Cerebellar cortex (tissue), 1 donor: ENCODE results near the gene JARID2.

Experiments
- DNase-seq: peaks from one replicate; pipeline ENCODE4 v3.0.0-alpha.2; 2015; ENCODE audit warnings: low spot score

The JARID2 gene

DNA sequence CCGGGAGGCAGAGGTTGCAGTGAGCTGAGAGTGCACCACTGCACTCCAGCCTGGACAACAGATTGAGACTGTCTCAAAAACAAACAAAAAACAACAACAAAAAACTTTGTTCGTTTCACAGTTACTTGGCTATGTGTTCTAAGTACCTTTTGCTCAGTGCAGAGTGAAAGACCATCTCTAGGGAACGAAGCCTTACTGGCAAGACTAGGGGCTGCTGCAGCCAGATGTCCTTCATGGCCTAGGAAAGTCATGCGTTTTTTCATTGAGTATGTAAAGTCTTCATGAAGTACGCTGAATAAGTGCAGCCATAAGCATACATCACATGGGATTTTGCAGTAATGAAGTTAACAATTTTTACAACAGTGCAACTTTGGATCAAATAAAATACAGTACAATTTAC lies 111.1 kb downstream of the JARID2 start:
- DNase-seq = no peak

GRCh38 chr6:15357782-15358181 lies 111.9 kb downstream of the JARID2 start:
- no peak for DNase-seq

DNA sequence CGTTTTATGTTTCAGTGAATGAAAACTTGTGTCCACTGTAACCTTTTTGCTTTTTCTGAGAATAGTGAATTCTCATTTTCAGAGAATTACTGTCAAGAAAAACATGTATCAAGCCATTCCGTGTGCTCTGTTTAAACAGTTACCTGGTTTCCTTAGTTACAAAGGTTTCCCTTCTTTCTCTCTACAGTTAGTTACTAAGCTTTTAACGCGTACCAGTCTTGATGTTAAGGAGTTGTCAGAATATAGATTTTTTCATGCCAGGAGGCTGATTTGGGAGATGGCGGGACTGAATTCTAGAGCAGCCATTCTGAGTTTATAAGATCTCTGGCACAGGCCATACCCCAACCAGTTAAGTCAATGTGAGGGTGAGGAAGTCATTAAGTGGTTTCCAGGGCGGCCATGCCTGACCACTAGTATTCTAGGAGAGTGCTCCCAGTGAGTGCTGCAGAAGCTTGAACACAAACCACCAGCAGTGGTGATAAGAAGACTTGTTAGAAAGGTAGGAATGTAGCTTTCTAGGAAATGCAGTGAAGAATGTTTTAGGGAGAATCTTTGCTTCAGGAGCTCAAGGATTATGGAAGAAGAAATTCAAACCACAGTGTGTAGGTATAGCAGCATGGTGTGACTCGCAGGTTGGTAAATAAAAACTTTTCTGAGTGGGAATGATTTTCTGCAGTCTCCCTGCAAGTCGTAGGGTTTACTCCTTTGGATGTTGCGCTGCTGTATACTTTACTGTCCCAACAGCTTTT lies 112.9 kb downstream of the JARID2 start:
- DNase-seq = no peak

DNA sequence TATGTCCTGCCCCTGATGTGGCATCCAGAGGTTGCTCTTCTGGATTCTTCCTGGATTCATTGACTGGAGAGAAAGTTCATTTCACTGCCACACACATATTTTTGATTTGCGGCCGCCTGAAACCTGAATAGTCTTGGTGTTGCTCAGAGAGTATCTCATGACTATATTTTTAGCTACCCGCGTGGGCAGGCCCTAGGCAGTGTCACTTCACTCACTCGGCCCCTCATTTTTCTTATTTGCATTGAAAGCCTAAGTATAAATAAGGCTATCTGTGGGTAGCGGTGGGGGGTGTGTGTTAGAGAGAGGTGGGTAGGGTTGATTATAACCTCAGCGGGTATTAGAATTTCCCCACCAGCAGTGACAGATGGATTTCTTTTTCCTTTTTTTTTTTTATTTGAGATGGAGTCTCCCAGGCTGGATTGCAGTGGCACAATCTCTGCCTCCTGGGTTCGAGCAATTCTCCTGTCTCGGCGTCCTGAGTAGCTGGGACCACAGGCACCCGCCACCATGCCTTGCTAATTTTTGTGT lies 113.5 kb downstream of the JARID2 start:
- no peak for DNase-seq

GRCh38 chr6:15360300-15360699 lies 114.4 kb downstream of the JARID2 start:
- no peak for DNase-seq

DNA sequence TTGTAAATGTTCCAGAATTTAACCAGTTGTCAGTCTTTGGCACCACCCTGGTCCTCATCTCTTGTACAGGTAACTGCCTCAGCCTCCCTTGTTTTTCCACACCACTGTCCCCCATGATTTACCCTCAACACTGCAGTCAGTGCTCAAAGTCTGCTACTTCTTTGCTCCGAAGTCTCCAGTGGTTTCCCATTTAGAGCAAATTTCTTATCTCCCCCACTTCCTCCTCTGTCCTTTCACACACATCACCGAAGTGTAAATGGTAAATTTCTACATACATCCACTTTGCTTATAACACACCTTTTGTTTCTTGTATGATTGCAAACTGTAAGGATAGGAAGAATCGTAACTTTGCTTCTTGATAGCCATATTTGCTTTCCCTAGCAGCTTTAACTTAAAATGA lies 115.3 kb downstream of the JARID2 start:
- no peak for DNase-seq

DNA sequence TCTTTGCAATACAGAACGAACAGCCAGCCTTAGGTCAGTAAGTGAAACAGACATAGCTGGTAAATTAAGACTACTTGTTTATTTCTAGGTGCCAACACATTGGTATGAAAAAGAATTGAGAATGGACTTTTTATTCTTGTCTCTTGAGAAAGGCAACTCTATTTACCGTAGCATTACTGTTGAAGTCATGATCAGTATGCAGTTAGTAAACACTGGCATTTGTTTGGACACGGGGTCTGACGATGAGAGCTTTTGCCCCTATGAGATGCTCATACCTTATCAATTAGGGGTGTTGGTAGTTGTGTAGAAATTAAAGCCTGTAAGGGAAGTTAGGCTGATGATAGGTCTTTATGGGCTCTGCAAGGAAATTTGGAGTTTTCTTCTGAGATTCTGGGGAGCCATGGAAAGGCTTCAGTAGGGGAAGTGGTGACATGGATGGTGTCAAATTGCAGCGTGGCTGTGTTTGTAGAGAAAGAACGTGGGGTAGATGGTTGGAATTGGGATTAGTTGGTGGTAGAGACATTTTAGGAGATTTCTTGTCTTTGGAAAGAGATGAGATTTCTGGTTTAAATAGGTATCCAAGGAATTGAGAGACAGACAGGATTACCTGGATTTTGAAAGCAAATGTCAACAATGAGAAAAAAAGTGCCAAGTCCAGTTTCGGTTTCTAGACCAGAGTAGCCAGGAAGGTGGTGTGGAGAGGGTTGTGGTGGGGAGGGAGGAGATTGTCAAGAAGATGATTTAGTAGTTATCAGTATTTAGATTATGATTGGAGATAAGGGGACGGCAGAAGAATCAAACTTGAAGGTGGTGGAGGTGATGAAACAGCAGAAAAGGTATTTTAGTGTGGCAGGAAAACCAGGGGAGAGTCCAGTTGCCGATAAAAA lies 116.6 kb downstream of the JARID2 start:
- DNase-seq = no peak

- no peak for DNase-seq
Measured at GRCh38 chr6:15363164-15363522, 117.3 kb downstream of the JARID2 start.

DNA sequence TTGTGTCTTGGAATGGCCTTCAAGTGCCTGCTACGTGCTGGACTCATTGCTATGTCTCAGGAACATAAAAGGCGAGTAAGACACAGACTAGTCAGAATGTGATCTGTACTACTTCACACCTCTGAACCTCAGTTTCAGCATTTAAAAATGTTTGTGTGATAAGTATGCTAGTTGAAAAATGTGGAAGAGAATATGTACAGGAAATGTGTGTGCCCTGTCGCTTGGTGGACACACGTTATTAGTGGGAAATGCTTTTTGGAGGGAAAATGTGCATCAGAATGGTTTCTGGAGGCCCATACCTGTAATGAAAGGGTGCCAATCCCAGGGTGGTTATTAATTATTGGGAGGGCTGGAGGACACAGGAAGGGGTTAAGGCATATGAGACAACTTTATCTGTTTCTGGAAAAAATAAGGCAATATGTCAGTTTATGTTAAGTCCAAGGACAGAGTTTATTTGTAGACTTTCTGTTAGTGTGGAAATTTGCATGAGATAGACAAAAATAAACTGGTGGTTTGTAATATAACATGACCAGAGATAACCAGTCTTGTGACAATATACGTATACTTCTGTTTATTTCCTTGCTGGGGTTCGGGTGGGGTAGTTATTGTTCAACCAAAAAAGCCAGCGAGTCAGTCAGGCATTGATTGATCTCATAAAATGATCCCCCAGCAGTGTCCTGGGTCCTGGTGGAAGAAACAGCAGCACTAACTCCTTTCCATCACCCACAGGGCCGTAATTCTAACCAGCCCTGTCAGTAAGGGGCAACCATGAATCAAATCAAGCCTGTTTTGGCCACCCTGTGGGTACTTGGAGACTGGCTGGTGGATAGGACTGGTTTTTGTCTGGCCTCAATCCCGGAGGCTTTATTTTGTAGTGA lies 117.9 kb downstream of the JARID2 start:
- DNase-seq = peak; percentile 60

DNA sequence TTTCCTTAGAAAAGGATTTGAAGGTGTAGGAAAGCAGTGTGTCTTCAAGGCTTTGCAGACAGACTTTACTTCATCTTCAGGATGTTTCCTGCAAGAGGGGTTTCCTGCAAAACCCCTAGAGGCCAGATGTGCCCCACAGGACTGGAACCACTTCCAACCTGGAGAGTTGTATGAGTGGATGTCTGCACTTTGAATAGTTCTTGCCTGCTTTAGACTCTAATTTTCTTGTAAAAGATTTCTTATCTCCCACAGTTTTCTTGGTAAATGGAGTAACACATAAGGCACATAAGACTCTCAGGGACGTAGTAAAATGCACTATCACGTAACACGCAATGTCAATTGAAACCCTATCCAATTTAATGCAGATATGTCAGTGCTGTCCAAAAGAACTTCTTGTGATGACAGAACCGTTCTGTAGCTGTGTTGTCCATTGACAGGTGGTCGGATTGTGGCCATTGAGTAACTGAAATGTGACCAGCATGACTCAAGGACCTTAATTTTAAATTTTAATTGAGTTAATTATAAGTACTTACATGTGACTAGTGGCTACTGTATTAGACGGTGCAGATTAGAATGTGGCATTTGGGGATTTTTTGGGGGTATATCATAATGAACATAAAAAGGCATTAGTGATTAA lies 118.7 kb downstream of the JARID2 start:
- no peak for DNase-seq

DNA sequence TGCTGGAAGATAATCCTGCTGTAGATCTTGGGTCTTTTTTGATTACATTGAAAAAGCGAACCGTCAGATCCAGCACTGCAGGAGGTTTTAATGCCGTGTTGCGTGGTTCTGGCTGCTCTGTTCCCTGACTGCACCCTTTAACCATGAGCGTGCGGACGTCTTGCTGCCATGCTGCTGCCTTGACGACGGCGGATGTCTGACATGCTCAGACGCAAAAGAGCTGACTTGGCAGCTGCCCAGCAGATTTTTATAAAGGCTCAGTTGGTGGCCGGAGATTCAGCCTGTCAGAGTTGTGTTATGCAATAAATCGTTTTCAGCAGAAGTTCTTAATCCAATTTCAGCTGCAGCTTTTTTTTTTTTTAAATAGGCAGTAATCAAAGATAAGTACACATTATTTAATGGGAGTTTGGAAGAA lies 119.4 kb downstream of the JARID2 start:
- peak; percentile 85 for DNase-seq

DNA sequence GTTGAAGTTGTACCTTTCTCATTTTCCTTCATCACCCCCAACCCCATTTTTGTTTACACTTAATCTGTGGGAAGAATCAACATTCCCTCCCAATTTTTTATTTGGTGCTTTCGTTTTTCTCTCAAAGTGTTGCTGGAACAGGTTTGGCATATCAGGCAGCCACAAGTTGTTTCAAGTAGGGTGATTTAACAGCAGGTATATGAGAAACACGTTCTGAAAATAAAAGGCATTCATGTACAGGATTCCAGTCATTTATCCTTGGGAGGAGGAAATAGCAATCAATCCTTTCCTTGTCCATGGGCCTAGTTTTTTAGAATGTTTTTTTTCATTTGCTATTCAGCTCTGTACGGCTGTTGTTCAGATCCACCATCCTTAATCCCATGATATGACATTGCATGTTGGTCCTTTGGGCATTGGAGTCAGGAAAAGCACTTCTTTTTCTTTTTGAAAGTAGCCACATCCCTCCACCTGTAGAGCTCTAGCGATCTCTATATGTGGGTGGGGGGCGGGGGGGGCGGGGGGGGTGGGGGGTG lies 120.2 kb downstream of the JARID2 start:
- no peak for DNase-seq

- no peak for DNase-seq
Measured at GRCh38 chr6:15366879-15367278, 121.0 kb downstream of the JARID2 start.

DNA sequence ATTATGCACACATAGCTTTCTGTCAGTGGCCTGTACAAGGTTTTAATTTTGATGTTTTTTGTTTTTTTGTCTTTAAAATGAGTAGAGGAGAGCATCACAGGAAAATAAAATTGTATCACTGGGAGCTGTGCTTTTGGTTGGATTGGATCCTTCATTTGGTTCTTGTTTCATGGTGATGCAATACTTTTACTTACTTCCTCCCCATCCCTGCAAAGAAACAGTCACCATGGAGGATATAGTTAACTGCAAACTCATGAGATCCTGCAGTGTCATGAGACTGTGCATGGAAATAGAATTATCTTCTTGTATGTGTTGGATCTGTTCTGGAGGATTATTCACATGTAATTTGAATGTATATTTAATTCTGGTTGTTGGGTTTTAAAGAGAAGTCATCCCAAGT lies 122.3 kb downstream of the JARID2 start:
- no peak for DNase-seq

GRCh38 chr6:15368873-15369272 lies 123.0 kb downstream of the JARID2 start:
- no peak for DNase-seq

- DNase-seq = no peak
Measured at GRCh38 chr6:15369838-15370237, 124.0 kb downstream of the JARID2 start.

GRCh38 chr6:15370733-15371671 lies 125.1 kb downstream of the JARID2 start:
- DNase-seq = no peak

- no peak for DNase-seq
Measured at GRCh38 chr6:15372932-15373331, 127.1 kb downstream of the JARID2 start.

DNA sequence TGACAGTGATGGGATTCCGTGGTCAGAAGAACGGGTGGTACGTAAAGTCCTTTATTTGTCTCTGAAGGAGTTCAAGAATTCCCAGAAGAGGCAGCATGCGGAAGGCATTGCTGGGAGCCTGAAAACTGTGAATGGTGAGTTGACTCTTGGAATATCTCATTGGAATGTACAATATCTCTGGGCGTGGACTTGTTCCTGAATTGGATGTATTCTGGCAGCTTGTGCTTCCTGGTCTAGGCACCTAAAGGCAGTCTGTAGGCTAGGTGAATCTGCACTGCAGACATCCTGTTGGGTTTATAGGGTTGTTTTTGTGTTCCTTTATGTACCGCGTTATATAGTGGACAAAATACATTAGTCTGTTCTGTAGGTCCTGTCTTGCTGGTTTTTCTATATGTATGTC lies 128.2 kb downstream of the JARID2 start:
- no peak for DNase-seq

DNA sequence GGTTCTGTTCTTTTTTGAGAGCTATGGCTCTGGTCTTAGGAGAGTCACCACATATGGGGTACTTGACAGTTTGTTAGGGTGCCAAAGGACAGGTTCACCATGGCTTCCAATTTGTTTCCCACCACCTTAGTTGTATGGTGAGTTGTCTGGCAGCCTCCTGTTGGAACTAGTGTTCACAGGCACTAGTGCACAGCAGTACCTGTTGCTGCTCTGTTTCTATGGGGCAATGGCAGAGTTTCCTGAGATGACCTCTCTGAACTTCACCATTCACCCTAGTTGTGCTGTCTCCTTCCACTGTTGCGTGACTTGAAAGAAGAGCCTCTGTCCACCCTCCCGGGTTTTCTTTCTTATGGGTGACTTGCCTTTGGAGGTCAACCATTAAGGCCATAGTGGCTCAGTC lies 129.1 kb downstream of the JARID2 start:
- DNase-seq = no peak
